ENCODE results near the gene PRKCB.

DNA sequence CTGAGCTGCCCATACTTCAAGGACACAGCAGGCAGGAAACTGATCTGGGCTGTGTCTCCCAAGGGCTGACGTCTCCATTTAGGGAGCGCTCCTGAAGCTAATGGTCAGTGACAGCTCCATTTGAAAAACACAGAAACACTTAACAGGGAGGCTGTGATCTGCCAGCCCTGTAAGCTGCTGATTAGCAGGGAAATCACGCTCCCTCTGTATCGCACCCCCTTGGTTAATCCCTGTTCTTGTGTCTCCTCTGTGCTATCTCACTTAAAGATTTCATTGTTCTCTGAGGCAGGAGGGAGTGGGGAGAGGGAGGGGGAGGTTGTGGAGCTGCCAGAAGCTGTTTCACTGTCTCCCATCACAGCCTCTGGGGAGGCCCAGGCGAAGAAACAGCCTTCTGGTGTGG lies 372.9 kb downstream of the PRKCB start:
- TF ChIP-seq, protein P1, sequence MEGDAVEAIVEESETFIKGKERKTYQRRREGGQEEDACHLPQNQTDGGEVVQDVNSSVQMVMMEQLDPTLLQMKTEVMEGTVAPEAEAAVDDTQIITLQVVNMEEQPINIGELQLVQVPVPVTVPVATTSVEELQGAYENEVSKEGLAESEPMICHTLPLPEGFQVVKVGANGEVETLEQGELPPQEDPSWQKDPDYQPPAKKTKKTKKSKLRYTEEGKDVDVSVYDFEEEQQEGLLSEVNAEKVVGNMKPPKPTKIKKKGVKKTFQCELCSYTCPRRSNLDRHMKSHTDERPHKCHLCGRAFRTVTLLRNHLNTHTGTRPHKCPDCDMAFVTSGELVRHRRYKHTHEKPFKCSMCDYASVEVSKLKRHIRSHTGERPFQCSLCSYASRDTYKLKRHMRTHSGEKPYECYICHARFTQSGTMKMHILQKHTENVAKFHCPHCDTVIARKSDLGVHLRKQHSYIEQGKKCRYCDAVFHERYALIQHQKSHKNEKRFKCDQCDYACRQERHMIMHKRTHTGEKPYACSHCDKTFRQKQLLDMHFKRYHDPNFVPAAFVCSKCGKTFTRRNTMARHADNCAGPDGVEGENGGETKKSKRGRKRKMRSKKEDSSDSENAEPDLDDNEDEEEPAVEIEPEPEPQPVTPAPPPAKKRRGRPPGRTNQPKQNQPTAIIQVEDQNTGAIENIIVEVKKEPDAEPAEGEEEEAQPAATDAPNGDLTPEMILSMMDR (conservative IDR thresholded peaks at IDR 0.05; ENCODE audit: low read length), result no peak
- TF ChIP-seq EZH2phosphoT487 (IDR thresholded peaks at IDR 0.05; ENCODE audit: borderline replicate concordance, low read depth, low read length), result no peak

Measured in OCI-LY7 (cell line).